ENCODE data around the gene CAND2.

Gene CAND2

GRCh38 chr3:12796171-12797123 is at the start of gene CAND2:
Gene CAND2 (plus strand): TSS chr3:12796680. CDS start chr3:12796721, 41 bp downstream.
- peak; percentile 22 for DNase-seq (ENCODE audit: low read depth)
- TF ChIP-seq CTCF (IDR thresholded peaks at IDR 0.05; ENCODE audit: insufficient read depth, low read depth, low read length, missing control alignments) = no peak
- peak within 1 kb of the TSS; percentile 50 for H3K4me3 ChIP-seq (ENCODE audit: low read length)

- TF ChIP-seq CTCF (IDR thresholded peaks at IDR 0.05; ENCODE audit: insufficient read depth, low read depth, low read length, missing control alignments) = no peak
- no peak overlapping the region for H3K4me3 ChIP-seq (ENCODE audit: low read length)
- DNase-seq (ENCODE audit: low read depth) = no peak
Measured at GRCh38 chr3:12748477-12748876, 48.0 kb upstream of the CAND2 start.

- H3K4me3 ChIP-seq (ENCODE audit: low read length) = no peak overlapping the region
- peak; percentile 72 for DNase-seq (ENCODE audit: low read depth)
- no peak for TF ChIP-seq CTCF (IDR thresholded peaks at IDR 0.05; ENCODE audit: insufficient read depth, low read depth, low read length, missing control alignments)
Measured at GRCh38 chr3:12750223-12750622, 46.3 kb upstream of the CAND2 start.

- TF ChIP-seq CTCF (IDR thresholded peaks at IDR 0.05; ENCODE audit: insufficient read depth, low read depth, low read length, missing control alignments) = no peak
- no peak overlapping the region for H3K4me3 ChIP-seq (ENCODE audit: low read length)
- peak; percentile 58 for DNase-seq (ENCODE audit: low read depth)
Measured at GRCh38 chr3:12750658-12751071, 45.8 kb upstream of the CAND2 start.

- TF ChIP-seq CTCF (IDR thresholded peaks at IDR 0.05; ENCODE audit: insufficient read depth, low read depth, low read length, missing control alignments) = no peak
- no peak overlapping the region for H3K4me3 ChIP-seq (ENCODE audit: low read length)
- DNase-seq (ENCODE audit: low read depth) = peak; percentile 74
Measured at GRCh38 chr3:12751571-12751970, 44.9 kb upstream of the CAND2 start.

- TF ChIP-seq CTCF (IDR thresholded peaks at IDR 0.05; ENCODE audit: insufficient read depth, low read depth, low read length, missing control alignments) = no peak
- no peak for DNase-seq (ENCODE audit: low read depth)
- no peak overlapping the region for H3K4me3 ChIP-seq (ENCODE audit: low read length)
Measured at GRCh38 chr3:12752102-12752501, 44.4 kb upstream of the CAND2 start.

Data from epithelial cell of esophagus (primary cell).